HUES64 (cell line): ENCODE measurements around the gene DAZAP1.

Experiments
- H3K27ac ChIP-seq: 2 replicates; pipeline ENCODE4 v1.7.0; 2013; ENCODE audit warnings: low read depth, low read length, inconsistent platforms
- H3K27me3 ChIP-seq: 2 replicates; pipeline ENCODE4 v1.6.1; 2013; ENCODE audit warnings: mild to moderate bottlenecking, low read length; ENCODE audit not compliant: insufficient read depth
- H3K36me3 ChIP-seq: 2 replicates; pipeline ENCODE4 v1.6.1; 2013; ENCODE audit warnings: mild to moderate bottlenecking, low read length; ENCODE audit not compliant: insufficient read depth
- H3K4me1 ChIP-seq: 2 replicates; pipeline ENCODE4 v1.6.1; 2013; ENCODE audit warnings: mild to moderate bottlenecking, low read length, moderate library complexity; ENCODE audit not compliant: insufficient read depth
- H3K4me3 ChIP-seq: 2 replicates; pipeline ENCODE4 v1.5.1; 2013; ENCODE audit warnings: mild to moderate bottlenecking, low read length, moderate library complexity
- H3K9ac ChIP-seq: 2 replicates; pipeline ENCODE4 v1.6.1; 2013; ENCODE audit warnings: mild to moderate bottlenecking, low read depth, low read length
- H3K9me3 ChIP-seq: 2 replicates; pipeline ENCODE4 v1.6.1; 2013; ENCODE audit warnings: low read depth, low read length; ENCODE audit not compliant: insufficient read depth
- WGBS: fragments of 150-250, 120-280 bp; methylation state at CpG from one replicate; pipeline ENCODE4 v1.1.7; 2013; ENCODE audit warnings: missing lambda C conversion rate; 5-methylcytosine and 5-hydroxymethylcytosine counted together

The DAZAP1 gene

GRCh38 chr19:1366899-1367870 lies 40.2 kb upstream of the DAZAP1 start:
- Histone ChIP-seq H3K36me3 (peaks cover 92% of the 10 kb centered on the region), H3K4me1 (no peaks in the 10 kb centered on the region), H3K9me3 (no peaks in the 10 kb centered on the region), H3K4me3 (no peak overlapping the region), H3K27ac (no peak overlapping the region), H3K27me3 (no peaks in the 10 kb centered on the region), H3K9ac (no peak overlapping the region)
- 95% methylated on average over 35 of the region's 35 CpGs for WGBS

DNA sequence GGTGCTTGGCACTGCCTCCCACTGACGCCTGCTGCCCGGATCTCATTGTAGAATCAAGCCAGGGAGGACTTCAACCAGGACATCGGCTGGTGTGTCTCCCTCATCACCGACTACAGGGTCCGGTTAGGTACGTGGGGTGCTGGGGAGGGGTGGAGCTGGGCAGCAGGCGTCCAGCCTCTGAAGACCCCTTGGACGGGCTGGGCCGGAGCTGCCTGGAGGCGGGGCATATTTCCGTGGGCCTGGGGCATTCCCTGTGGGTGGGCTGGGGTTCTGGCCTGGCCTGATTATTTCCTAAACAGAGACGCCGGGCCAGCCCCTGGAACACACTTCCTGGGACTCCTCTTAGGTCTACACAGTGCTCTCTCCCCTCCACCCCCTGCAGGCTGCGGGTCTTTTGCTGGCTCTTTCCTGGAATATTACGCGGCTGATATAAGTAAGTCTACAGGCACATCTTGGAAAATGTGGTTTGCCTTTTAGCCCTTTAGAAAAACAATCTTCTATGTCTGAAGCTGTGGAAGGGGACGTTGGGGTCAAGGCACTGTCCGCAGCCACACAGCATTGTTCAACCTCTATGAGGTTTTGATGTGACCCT lies 38.1 kb upstream of the DAZAP1 start:
- no peak overlapping the region for H3K9ac ChIP-seq
- H3K4me3 ChIP-seq: no peak overlapping the region
- no peaks in the 10 kb centered on the region for H3K9me3 ChIP-seq
- peaks cover 90% of the 10 kb centered on the region for H3K36me3 ChIP-seq
- H3K4me1 ChIP-seq: no peaks in the 10 kb centered on the region
- H3K27me3 ChIP-seq: no peaks in the 10 kb centered on the region
- WGBS: 98% methylated on average over 18 of the region's 18 CpGs
- no peak overlapping the region for H3K27ac ChIP-seq

- no peaks in the 10 kb centered on the region for H3K9me3 ChIP-seq
- H3K9ac ChIP-seq: no peak overlapping the region
- H3K4me1 ChIP-seq: no peaks in the 10 kb centered on the region
- H3K27me3 ChIP-seq: no peaks in the 10 kb centered on the region
- no peak overlapping the region for H3K4me3 ChIP-seq
- peaks cover 84% of the 10 kb centered on the region for H3K36me3 ChIP-seq
- H3K27ac ChIP-seq: no peak overlapping the region
- 96% methylated on average over 52 of the region's 52 CpGs for WGBS
Measured at GRCh38 chr19:1370579-1371361, 36.6 kb upstream of the DAZAP1 start.

GRCh38 chr19:1373042-1373533 lies 34.3 kb upstream of the DAZAP1 start:
- Histone ChIP-seq H3K4me3 (no peak overlapping the region), H3K27me3 (no peaks in the 10 kb centered on the region), H3K36me3 (peaks cover 80% of the 10 kb centered on the region), H3K4me1 (no peaks in the 10 kb centered on the region), H3K9me3 (no peaks in the 10 kb centered on the region), H3K9ac (no peak overlapping the region), H3K27ac (no peak overlapping the region)
- WGBS: 97% methylated on average over 20 of the region's 20 CpGs

GRCh38 chr19:1373534-1374249 lies 33.7 kb upstream of the DAZAP1 start:
- WGBS: 95% methylated on average over 22 of the region's 22 CpGs
- no peaks in the 10 kb centered on the region for H3K27me3 ChIP-seq
- no peak overlapping the region for H3K9ac ChIP-seq
- no peaks in the 10 kb centered on the region for H3K9me3 ChIP-seq
- no peak overlapping the region for H3K27ac ChIP-seq
- H3K4me3 ChIP-seq: no peak overlapping the region
- H3K36me3 ChIP-seq: peaks cover 79% of the 10 kb centered on the region
- H3K4me1 ChIP-seq: no peaks in the 10 kb centered on the region

- Histone ChIP-seq H3K9ac (no peak overlapping the region), H3K27ac (no peak overlapping the region), H3K4me1 (no peaks in the 10 kb centered on the region), H3K36me3 (peaks cover 75% of the 10 kb centered on the region), H3K27me3 (no peaks in the 10 kb centered on the region), H3K9me3 (no peaks in the 10 kb centered on the region), H3K4me3 (no peak overlapping the region)
- 87% methylated on average over 12 of the region's 12 CpGs for WGBS
Measured at GRCh38 chr19:1374250-1374577, 33.2 kb upstream of the DAZAP1 start.

DNA sequence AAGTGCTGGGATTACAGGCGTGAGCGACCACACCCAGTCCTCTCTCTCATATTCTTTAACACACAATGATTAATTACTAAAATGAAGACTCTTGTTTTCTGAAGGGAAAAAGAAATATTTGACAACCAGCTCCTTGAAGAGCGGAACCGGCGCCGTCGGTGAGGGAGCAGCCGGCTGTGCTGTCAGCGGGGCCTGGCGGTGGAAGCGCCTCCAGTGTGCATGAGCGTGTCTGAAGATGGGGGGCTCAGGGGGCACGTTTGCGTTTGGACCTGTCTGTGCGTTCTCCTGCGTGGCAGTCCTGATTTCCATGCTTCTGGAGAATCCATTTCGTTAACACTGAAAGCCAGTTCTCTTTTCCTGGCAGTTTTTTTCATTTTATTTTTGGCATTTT lies 31.0 kb upstream of the DAZAP1 start:
- no peak overlapping the region for H3K9ac ChIP-seq
- H3K27ac ChIP-seq: no peak overlapping the region
- H3K4me1 ChIP-seq: peaks cover under 1% of the 10 kb centered on the region; the same call in 1 of the 2 replicates
- H3K36me3 ChIP-seq: peaks cover 53% of the 10 kb centered on the region
- no peak overlapping the region for H3K4me3 ChIP-seq
- 97% methylated on average over 17 of the region's 17 CpGs for WGBS
- H3K9me3 ChIP-seq: no peaks in the 10 kb centered on the region
- H3K27me3 ChIP-seq: no peaks in the 10 kb centered on the region

DNA sequence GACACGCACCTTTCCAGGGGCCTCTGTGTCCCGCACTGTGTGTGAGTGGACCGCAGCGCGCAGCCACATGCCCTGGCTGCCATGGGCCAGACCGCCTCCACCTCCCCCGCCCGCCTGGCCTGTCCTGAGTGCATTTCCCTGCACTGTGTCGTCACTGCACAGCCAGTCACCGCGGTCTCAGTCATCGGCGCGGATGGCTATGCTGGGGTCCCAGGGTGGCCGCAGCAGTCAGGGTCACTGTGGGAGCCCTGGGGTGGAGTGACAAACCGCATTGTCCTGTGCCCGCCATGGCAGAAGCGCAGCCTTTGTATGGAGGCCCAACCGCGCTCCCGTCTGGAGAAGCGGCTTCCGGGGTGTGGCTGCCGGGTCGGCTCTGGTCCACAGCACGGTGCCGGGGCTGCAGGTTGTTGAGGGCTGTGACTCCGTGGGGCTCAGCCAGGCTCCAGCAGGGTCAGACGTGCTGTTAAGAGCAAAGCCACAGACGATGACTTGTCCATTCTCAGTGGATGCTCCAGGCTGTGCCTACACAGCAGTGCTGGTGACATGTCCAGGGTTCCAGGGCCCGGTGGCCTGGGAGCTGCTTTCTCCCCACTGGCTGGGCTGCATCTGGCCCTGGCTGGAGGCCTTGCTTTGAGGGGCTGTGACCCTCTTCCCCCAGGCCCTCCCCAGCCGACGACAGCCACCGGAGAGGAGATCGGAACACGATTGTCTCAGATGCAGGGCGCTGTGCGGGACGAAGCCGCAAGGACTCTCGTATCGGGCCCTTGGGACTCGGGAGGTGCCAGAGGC lies 30.0 kb upstream of the DAZAP1 start:
- Histone ChIP-seq H3K36me3 (peaks cover 44% of the 10 kb centered on the region), H3K4me1 (peaks cover 3% of the 10 kb centered on the region; the same call in 1 of the 2 replicates), H3K27me3 (no peaks in the 10 kb centered on the region), H3K4me3 (no peak overlapping the region), H3K9ac (no peak overlapping the region), H3K9me3 (no peaks in the 10 kb centered on the region), H3K27ac (no peak overlapping the region)
- WGBS: 97% methylated on average over 43 of the region's 43 CpGs

DNA sequence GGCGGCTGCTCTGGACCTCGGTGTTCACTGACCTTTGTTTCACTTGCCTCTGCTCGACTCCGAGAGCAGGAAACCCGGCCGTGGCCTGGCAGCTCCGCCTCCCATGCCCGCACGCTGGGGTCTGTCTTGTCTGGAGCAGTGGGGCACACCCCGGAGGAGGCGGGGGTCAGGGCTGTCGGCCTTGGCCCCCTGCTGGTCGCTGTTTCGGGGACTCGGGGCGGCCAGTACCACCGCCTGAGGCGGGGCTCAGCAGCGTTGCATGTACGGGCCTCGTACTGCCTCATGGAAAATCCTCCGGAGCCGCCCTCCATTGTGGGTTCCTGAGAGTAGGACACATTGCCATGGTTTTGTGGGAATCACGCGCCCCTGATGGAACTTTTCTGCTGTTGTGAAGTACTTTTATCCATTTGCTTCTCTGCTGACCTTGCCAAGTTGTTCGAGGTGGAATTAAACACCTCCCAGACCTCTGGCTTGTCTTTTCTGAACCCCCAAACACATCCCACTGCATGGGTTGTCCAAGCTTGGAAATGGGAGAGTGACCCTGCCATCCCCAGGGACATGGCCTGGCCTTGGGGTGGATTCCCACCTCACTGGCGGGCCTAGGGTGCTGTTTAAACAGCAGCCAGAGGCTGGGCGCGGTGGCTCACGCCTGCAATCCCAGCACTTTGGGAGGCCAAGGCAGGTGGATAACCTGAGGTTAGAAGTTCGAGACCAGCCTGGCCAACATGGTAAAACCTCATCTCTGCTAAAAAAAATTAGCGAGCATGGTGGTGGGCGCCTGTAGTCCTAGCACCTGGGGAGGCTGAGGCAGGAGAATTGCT lies 29.2 kb upstream of the DAZAP1 start:
- H3K4me3 ChIP-seq: no peak overlapping the region
- no peaks in the 10 kb centered on the region for H3K9me3 ChIP-seq
- 93% methylated on average over 33 of the region's 33 CpGs for WGBS
- peaks cover 3% of the 10 kb centered on the region; the same call in 1 of the 2 replicates for H3K4me1 ChIP-seq
- H3K27me3 ChIP-seq: no peaks in the 10 kb centered on the region
- H3K27ac ChIP-seq: no peak overlapping the region
- peaks cover 37% of the 10 kb centered on the region for H3K36me3 ChIP-seq
- H3K9ac ChIP-seq: no peak overlapping the region
